Activated CD8-positive, alpha-beta memory T cell treated with anti-CD3 and anti-CD28 coated beads, Interleukin-2, amount 50 U/mL, for 48 hours (primary cell): ENCODE data around the gene TCF3.

Experiments used
- DNase-seq: peaks from one replicate; pipeline ENCODE4 v3.0.0-alpha.2; 2020

TCF3 gene

GRCh38 chr19:1577929-1578618, 74.3 kb downstream of the TCF3 start:
- DNase-seq, result no peak

- DNase-seq, result no peak
These were observed 75.1 kb downstream of the TCF3 start for GRCh38 chr19:1577090-1577928.

GRCh38 chr19:1576242-1577089, 75.9 kb downstream of the TCF3 start:
- DNase-seq, result no peak

GRCh38 chr19:1575323-1576241, 76.8 kb downstream of the TCF3 start:
- DNase-seq, result no peak

GRCh38 chr19:1574354-1575136, 77.9 kb downstream of the TCF3 start:
- DNase-seq, result no peak

GRCh38 chr19:1572795-1573194, 79.6 kb downstream of the TCF3 start:
- DNase-seq, result no peak

- DNase-seq, result no peak
These were observed 81.1 kb downstream of the TCF3 start for GRCh38 chr19:1571358-1571757.

- DNase-seq, result no peak
These were observed 81.6 kb downstream of the TCF3 start for GRCh38 chr19:1570836-1571235.

GRCh38 chr19:1569997-1570396, 82.4 kb downstream of the TCF3 start:
- DNase-seq, result no peak

GRCh38 chr19:1568320-1569019, 83.9 kb downstream of the TCF3 start, which contains the start of gene MEX3D:
MEX3D (minus strand) TSS chr19:1568325; CDS start chr19:1568058, 267 bp downstream.
- peak; percentile 92 for DNase-seq

GRCh38 chr19:1567848-1568227, 84.6 kb downstream of the TCF3 start:
- no peak for DNase-seq

GRCh38 chr19:1567116-1567847, 85.1 kb downstream of the TCF3 start:
- DNase-seq, result no peak

GRCh38 chr19:1566392-1567115, 85.9 kb downstream of the TCF3 start:
- no peak for DNase-seq

- DNase-seq, result no peak
These were observed 89.2 kb downstream of the TCF3 start for GRCh38 chr19:1563251-1563650.

GRCh38 chr19:1561236-1561842, 91.1 kb downstream of the TCF3 start:
- DNase-seq, result no peak

- DNase-seq, result no peak
These were observed 92.0 kb downstream of the TCF3 start for GRCh38 chr19:1560286-1560882.
